ENCODE data around the gene ITPRID1.
"Not testable (repeated sequence)": the region's sequence is repeated elsewhere in the genome, so short reads cannot be mapped to it uniquely, and the experiment has no call there.

ITPRID1 gene

GRCh38 chr7:31513790-31514189 is at the start of gene ITPRID1:
Gene ITPRID1, plus strand, starts transcription at chr7:31514090. Its CDS starts 38,935 bp downstream, at chr7:31553025.
- DNase-seq (ENCODE audit: low spot score), result no peak

GRCh38 chr7:31464601-31465000 is 49.3 kb upstream of the ITPRID1 start:
- no peak for DNase-seq (ENCODE audit: low spot score)

- no peak for DNase-seq (ENCODE audit: low spot score)
Measured at GRCh38 chr7:31465285-31465684, 48.6 kb upstream of the ITPRID1 start.

GRCh38 chr7:31466036-31466435 is 47.9 kb upstream of the ITPRID1 start:
- DNase-seq (ENCODE audit: low spot score), result no peak

DNA sequence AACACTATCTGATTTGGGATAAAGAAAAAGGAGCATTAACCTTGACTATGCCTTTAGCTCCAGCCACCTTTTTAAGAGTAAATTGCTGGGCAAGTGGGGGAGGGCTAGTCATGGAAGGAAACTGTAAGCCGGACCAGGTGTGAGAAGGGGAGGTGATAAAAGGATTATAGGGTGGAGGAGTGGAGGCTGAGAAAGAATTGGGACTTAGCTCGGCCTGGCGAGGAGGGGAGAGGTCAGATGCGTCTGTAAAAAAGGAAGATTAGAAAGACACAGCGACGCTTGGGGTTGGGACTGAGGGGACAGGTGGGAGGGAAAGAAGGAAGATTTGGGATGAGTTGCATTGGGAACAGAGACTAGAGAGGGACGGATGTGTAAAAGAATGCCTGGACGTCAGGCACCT is 43.0 kb upstream of the ITPRID1 start:
- DNase-seq (ENCODE audit: low spot score), result not testable (repeated sequence)

DNA sequence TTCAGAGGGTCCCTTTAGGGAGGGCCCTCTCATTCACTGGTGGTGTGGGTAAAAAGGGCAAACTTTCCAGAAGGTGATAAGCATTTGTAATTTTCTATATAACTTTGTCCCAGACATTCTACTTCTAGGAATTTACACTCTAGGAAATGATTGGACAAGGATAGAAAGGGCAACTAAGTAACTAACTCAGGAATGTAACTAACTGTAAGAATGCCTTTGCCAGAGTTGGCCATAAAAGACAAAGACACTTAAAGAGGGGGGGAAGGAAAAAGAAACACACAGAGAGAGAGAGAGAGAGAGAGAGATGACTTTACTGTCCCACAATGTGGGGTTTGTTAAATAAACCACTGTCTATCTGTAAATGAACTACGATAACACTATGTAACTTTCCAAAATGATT is 38.5 kb upstream of the ITPRID1 start:
- DNase-seq (ENCODE audit: low spot score), result no peak

DNA sequence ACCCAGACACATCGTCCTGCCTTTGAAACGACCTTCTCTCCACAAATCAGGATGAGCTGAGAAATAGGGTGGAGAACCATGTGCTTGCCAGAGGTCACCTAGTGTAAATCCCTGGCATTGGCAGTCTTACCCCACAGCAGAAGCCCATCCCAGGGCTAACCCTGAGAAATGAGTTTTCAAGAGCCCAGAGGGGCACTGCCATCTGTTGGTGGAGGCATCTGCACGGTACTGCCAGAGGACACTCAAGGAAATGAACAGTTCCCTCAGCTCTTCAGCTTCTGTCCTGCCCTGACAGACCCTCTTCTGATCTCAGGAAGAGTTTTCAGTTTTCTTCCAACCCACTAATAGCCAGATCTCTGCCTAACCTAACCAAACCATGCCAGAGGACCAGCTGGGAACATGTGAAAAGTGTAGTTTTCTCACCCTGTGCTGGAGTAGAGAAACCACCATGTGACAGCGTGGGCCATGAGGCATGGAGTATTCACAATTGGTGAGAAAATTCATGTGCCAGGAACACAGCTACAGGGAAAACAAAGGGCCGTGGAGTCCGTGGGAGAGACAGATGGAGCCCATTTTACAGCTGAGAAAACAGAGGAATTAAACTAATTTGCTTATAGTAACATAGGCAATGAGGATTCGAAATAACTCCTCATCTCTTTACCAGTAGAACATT is 37.7 kb upstream of the ITPRID1 start:
- DNase-seq (ENCODE audit: low spot score), result no peak

DNA sequence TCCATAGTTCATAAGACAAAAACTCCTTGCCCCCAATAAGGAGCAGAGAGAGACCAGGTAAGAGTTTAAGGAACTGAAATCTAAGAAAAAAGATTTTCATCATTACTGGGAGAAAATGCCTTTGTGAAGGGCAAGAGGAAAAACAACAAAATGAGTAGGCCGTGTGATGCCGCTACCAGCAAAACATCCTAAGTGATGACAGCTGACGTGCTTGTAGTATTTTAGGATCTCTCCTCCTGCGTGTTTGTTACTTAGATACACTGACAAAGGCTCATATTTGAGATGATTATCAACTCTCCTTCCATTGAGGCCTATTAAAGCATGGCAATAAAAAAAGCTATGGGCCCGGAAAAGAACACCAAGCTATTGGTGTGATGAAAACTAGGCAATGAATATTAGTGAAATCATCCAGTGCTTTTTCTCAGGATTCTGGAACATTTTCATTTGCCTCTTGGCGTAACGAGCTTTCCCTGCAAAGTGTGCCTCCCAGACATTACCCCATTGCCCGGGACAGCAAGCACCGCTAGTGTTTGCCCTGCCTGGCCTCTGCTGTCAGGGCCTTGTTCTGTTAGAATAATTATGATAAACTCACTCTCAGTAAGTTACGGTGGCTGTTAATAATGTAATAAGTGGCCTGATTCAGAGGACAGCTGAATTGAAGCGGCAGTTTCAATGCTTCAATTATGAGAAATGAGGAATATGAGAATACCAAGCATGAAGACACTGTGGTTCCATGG is 36.8 kb upstream of the ITPRID1 start:
- no peak for DNase-seq (ENCODE audit: low spot score)

GRCh38 chr7:31478018-31478417 is 35.9 kb upstream of the ITPRID1 start:
- no peak for DNase-seq (ENCODE audit: low spot score)

DNA sequence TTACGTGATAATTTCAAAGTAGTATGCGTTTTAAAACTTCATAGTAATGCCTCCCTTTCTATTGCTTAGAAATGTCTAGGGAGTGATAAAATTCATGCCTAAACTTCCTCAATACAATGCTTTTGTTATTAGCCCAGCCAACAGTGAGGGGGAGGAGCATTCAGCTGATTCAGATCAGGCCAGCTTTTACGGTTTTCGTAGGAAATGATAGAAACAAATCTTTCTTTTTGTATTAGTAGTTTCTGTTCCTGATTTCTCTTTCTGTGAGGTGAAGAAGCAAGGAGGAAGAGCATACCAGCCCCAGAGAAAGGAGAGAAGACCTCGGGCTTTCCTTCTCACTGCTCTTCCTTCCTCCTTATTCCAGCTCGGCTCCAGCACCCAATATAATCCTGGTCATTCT is 35.2 kb upstream of the ITPRID1 start:
- DNase-seq (ENCODE audit: low spot score), result no peak

GRCh38 chr7:31487071-31487470 is 26.8 kb upstream of the ITPRID1 start:
- no peak for DNase-seq (ENCODE audit: low spot score)

- no peak for DNase-seq (ENCODE audit: low spot score)
Measured at GRCh38 chr7:31487476-31487875, 26.4 kb upstream of the ITPRID1 start.

GRCh38 chr7:31488562-31489203 is 25.2 kb upstream of the ITPRID1 start:
- peak; percentile 71 for DNase-seq (ENCODE audit: low spot score)

DNA sequence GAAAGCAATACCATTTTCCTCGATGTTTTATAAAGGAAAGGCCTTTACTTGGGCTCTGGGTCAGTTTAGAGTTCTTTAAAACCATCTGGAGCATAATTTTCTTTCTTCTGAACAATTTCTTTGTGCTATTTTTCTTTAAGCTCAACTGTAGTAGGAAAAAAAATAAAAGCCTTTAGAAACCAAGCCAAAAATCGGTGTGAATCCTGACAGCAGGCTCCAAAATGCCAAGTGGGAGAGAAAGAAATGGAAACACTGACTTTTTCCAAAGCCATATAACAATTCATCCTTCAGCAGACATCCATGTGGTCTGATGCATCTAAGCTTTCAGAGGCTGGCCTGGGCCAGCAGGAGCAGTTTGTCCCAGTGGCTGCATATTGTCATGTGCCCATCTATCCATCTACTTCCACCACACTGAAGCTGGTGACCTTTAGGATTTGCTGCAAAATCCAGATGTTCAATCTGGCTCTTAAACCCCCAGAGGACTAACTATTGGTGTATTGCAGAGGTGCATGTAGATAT is 23.0 kb upstream of the ITPRID1 start:
- no peak for DNase-seq (ENCODE audit: low spot score)

GRCh38 chr7:31492086-31492485 is 21.8 kb upstream of the ITPRID1 start:
- no peak for DNase-seq (ENCODE audit: low spot score)

- peak; percentile 18 for DNase-seq (ENCODE audit: low spot score)
Measured at GRCh38 chr7:31493714-31494181, 20.1 kb upstream of the ITPRID1 start.

DNA sequence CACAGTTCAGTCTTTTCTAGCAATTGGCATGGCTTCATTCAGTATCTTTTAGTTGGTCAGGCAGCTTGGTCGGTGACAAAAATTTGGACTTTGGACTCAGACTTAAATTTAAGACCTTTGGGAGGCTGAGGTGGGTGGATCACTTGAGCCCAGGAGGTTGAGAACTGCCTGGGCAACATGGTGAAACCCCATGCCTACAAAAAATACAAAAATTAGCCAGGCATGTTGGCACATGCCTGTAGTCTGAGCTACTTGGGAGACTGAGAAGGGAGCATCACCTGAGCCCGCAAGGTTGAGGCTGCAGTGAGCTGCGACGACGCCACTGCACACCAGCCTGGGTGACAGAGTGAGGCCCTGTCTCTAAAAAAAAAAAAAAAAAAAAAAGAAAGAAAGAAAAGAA is 19.5 kb upstream of the ITPRID1 start:
- DNase-seq (ENCODE audit: low spot score), result no peak

- no peak for DNase-seq (ENCODE audit: low spot score)
Measured at GRCh38 chr7:31495653-31496052, 18.2 kb upstream of the ITPRID1 start.

- peak; percentile 37 for DNase-seq (ENCODE audit: low spot score)
Measured at GRCh38 chr7:31497516-31497915, 16.4 kb upstream of the ITPRID1 start.

DNA sequence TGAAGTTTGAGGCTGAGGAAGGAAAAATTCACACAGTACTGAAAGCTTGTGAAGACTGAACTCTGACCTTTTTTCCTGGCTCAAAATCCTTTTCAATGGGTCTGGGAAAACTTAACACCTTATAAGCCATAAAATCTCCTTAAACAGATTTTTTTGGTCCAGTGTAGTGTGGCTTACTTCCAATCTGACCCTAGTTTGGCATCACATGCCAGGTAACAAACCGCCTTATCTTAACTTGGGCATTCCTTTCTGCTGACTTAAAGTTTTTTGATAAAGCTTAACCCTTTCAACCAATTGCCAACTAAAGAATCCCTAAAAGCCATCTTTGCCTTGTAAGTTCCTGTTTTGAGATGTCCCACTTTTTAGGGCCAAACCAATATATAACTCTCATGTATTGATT is 13.2 kb upstream of the ITPRID1 start:
- no peak for DNase-seq (ENCODE audit: low spot score)

- no peak for DNase-seq (ENCODE audit: low spot score)
Measured at GRCh38 chr7:31508823-31509222, 5.1 kb upstream of the ITPRID1 start.

DNA sequence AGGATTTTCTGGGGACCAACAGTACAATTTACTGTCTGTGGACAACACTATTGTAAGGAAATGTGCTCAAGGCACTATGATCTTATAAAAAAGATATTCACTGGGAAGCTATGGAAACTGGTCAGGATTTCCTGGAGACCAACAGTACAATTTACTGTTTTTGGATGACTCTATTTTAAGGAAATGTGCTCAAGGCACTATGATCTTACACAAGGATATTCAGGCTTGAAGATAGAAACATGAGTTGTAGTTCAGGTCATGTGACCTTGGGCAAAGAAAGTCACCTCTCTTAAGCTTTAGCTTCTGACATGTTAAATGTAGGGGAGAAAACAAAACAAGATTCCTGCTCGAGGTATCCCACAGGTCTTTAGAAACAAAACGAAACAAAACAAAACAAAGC is 1.7 kb upstream of the ITPRID1 start:
- DNase-seq (ENCODE audit: low spot score), result no peak
